ENCODE data around the gene LRRC61.

GRCh38 chr7:150345012-150345411 lies 21.9 kb downstream of the LRRC61 start:
- TF ChIP-seq CTCF (optimal IDR thresholded peaks at IDR 0.05 in 1 of 3, IDR thresholded peaks at IDR 0.05 in 1 of 3, conservative IDR thresholded peaks at IDR 0.05 in 1 of 3; ENCODE audit: extremely low read depth in 1 of 3, insufficient read depth in 2 of 3, low read length in 3 of 3) (no peak), EZH2 (IDR thresholded peaks at IDR 0.05; ENCODE audit: low read length) (no peak)
